ENCODE measurements around the gene DCC. TPM values are rescaled to one million over a fixed set of nuclear protein-coding genes. Genes with fewer than 3 reads are reported as not detected.

The DCC gene
- total RNA-seq, 1 experiment from 2014 or later = not detected

GRCh38 chr18:53148123-53148522, 808.1 kb downstream of the DCC start:
- H3K4me2 ChIP-seq (ENCODE audit: low read length) = no peak overlapping the region
- no peak for DNase-seq (ENCODE audit: low read depth, low spot score)
- ATAC-seq = no peak
- H3K4me3 ChIP-seq (replicated peaks in 1 of 2; ENCODE audit: low read depth in 1 of 2, low read length in 2 of 2) = no peak overlapping the region
- H3K79me2 ChIP-seq (ENCODE audit: insufficient read depth, low read length) = no peaks in the 10 kb centered on the region
- intact Hi-C loops (cut with micrococcal nuclease) = no loop called here
- peaks cover 0 to 17% of the 10 kb centered on the region in 2 experiments; a peak in 2 of 4 replicates for H3K9me3 ChIP-seq (ENCODE audit: control insufficient read depth in 1 of 2, insufficient read depth in 1 of 2, low read depth in 1 of 2, low read length in 2 of 2)
- no TSS peak for BruUV-seq (replicated peaks)
- H2AFZ ChIP-seq (ENCODE audit: low read depth, low read length, poor library complexity, severe bottlenecking) = no peak overlapping the region
- no peaks in the 10 kb centered on the region for H3K9me2 ChIP-seq (ENCODE audit: insufficient read depth)
- H3K27ac ChIP-seq (ENCODE audit: low read depth, low read length) = no peak overlapping the region
- no peaks in the 10 kb centered on the region for H3K36me3 ChIP-seq (ENCODE audit: control insufficient read depth in 1 of 2, insufficient read depth in 2 of 2, low read length in 2 of 2)
- H3K4me1 ChIP-seq (ENCODE audit: control insufficient read depth in 1 of 2, insufficient read depth in 2 of 2, low read length in 2 of 2) = no peaks in the 10 kb centered on the region
- H4K20me1 ChIP-seq (ENCODE audit: insufficient read depth) = no peaks in the 10 kb centered on the region
- no peaks in the 10 kb centered on the region for H3K27me3 ChIP-seq (ENCODE audit: insufficient read depth, low read length)
- ChIA-PET POLR2A (no interaction called here), CTCF (no interaction called here), RAD21 (ENCODE audit: low non-redundant PET in 1 of 2, low total read pairs in 2 of 2, uncharacterized antibody in 2 of 2, unreplicated experiment in 2 of 2) (no interaction called here)
- TF ChIP-seq MAX (IDR thresholded peaks at IDR 0.05) = no peak
- no peak for TF ChIP-seq ATF3 (IDR thresholded peaks at IDR 0.05)
- TF ChIP-seq YY1 (IDR thresholded peaks at IDR 0.05; ENCODE audit: extremely low read depth, insufficient replicate concordance, low read depth, low read length) = no peak
- no peak for TF ChIP-seq CBX3 (IDR thresholded peaks at IDR 0.05; ENCODE audit: low read depth)
- no peak for TF ChIP-seq SRF (IDR thresholded peaks at IDR 0.05; ENCODE audit: low read depth)
- no peak for TF ChIP-seq RAD21 (IDR thresholded peaks at IDR 0.05; ENCODE audit: low read depth)
- TF ChIP-seq SIN3A (IDR thresholded peaks at IDR 0.05; ENCODE audit: low read depth) = no peak
- TF ChIP-seq FOSL1 (IDR thresholded peaks at IDR 0.05; ENCODE audit: low read depth) = no peak
- TF ChIP-seq REST (IDR thresholded peaks at IDR 0.05; ENCODE audit: low read depth) = no peak
- no peak for TF ChIP-seq EZH2 (IDR thresholded peaks at IDR 0.05)
- TF ChIP-seq ZBTB33 (IDR thresholded peaks at IDR 0.05; ENCODE audit: extremely low read depth, insufficient replicate concordance, low read length) = no peak
- no peak for TF ChIP-seq POLR2AphosphoS5 (IDR thresholded peaks at IDR 0.05; ENCODE audit: low read depth, low read length)
- TF ChIP-seq POLR2A (IDR thresholded peaks at IDR 0.05; ENCODE audit: borderline replicate concordance, extremely low read depth, insufficient read depth, insufficient read length) = no peak
- no peak for TF ChIP-seq ELF1 (IDR thresholded peaks at IDR 0.05; ENCODE audit: borderline replicate concordance, low read depth)
- TF ChIP-seq CEBPB (IDR thresholded peaks at IDR 0.05; ENCODE audit: low read depth) = no peak
- no peak for TF ChIP-seq TCF7L2 (IDR thresholded peaks at IDR 0.05; ENCODE audit: borderline replicate concordance, extremely low read depth, insufficient read depth, insufficient read length)
- no peak for TF ChIP-seq ZNF274 (IDR thresholded peaks at IDR 0.05; ENCODE audit: low read depth, low read length)
- H3K9ac ChIP-seq (ENCODE audit: low read length) = no peak overlapping the region

Data from HCT116 (cell line).